Fibroblast of the aortic adventitia (primary cell): ENCODE results near the gene HSD3B7. TPM values are rescaled to one million over a fixed set of nuclear protein-coding genes. Genes with fewer than 3 reads are reported as not detected.

Experiments used
- DNase-seq: peaks from one replicate; pipeline ENCODE4 v3.0.0-alpha.2; 2010; ENCODE audit warnings: low read depth
- H3K4me3 ChIP-seq: 2 replicates; pipeline ENCODE4 v1.5.1; 2011; ENCODE audit warnings: low read depth, mild to moderate bottlenecking, control low read depth, low read length, moderate library complexity
- CTCF ChIP-seq: IDR thresholded peaks from 2 replicates; pipeline ENCODE4 v1.5.1; 2011; ENCODE audit warnings: mild to moderate bottlenecking, low read length, control low read depth, inconsistent platforms; ENCODE audit not compliant: insufficient read depth
- total RNA-seq: library from RNA; depleted of rRNA; stranded (reverse); fragments of >200 nt; gene quantifications from 2 replicates; pipeline ENCODE4 v1.2.3, GENCODE V29; 2012; ENCODE audit warnings: low replicate concordance

The HSD3B7 gene
- total RNA-seq, 1 donor, result 60.9 TPM

- no peak overlapping the region for H3K4me3 ChIP-seq
- no peak for DNase-seq
- no peak for TF ChIP-seq CTCF
Observed at GRCh38 chr16:30987581-30988190, 2.7 kb downstream of the HSD3B7 start.

- no peak for TF ChIP-seq CTCF
- no peak overlapping the region for H3K4me3 ChIP-seq
- no peak for DNase-seq
Observed at GRCh38 chr16:30989469-30990047, 4.6 kb downstream of the HSD3B7 start.

GRCh38 chr16:30990105-30990504, 5.1 kb downstream of the HSD3B7 start:
- TF ChIP-seq CTCF, result no peak
- H3K4me3 ChIP-seq, result no peak overlapping the region
- DNase-seq, result no peak

GRCh38 chr16:30991052-30991451, 6.0 kb downstream of the HSD3B7 start:
- DNase-seq, result no peak
- H3K4me3 ChIP-seq, result no peak overlapping the region
- TF ChIP-seq CTCF, result no peak

GRCh38 chr16:30992276-30992780, 7.3 kb downstream of the HSD3B7 start:
- H3K4me3 ChIP-seq, result no peak overlapping the region
- no peak for TF ChIP-seq CTCF
- DNase-seq, result no peak

- no peak for DNase-seq
- no peak overlapping the region for H3K4me3 ChIP-seq
- TF ChIP-seq CTCF, result no peak
Observed at GRCh38 chr16:30992931-30993816, 8.2 kb downstream of the HSD3B7 start.
